GM12873 (cell line): Measurements from ENCODE around the gene FAM47E.

Experiments used
- TF ChIP-seq, protein P1 (sequence below): IDR thresholded peaks from 2 replicates; pipeline ENCODE4 v1.5.1; 2012; ENCODE audit warnings: low read depth, mild to moderate bottlenecking, moderate library complexity, low read length, control low read depth; ENCODE audit not compliant: insufficient read depth; ENCODE audit errors: missing control alignments

FAM47E gene

DNA sequence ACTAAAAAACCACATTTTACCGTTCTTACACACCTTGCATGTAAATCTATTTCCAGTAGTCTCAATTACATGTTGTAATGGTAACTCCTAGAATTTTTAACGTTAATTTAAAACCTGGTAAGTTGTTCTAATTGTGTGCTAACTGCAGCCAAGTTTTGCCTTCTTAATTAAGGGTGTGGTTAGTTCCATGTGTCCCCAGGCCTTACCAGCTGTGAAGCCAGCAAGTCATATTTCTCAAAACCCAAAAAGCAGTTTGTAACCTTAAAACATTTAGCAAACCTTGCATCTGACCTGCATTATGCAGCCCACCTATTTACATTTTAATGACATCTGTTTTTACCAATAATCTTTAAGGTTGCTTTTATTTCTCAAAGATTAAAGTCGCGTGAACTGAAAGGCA, 18.4 kb upstream of the FAM47E start:
- TF ChIP-seq, protein P1, sequence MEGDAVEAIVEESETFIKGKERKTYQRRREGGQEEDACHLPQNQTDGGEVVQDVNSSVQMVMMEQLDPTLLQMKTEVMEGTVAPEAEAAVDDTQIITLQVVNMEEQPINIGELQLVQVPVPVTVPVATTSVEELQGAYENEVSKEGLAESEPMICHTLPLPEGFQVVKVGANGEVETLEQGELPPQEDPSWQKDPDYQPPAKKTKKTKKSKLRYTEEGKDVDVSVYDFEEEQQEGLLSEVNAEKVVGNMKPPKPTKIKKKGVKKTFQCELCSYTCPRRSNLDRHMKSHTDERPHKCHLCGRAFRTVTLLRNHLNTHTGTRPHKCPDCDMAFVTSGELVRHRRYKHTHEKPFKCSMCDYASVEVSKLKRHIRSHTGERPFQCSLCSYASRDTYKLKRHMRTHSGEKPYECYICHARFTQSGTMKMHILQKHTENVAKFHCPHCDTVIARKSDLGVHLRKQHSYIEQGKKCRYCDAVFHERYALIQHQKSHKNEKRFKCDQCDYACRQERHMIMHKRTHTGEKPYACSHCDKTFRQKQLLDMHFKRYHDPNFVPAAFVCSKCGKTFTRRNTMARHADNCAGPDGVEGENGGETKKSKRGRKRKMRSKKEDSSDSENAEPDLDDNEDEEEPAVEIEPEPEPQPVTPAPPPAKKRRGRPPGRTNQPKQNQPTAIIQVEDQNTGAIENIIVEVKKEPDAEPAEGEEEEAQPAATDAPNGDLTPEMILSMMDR, result no peak

- TF ChIP-seq, protein P1, result no peak
Measured at GRCh38 chr4:76233529-76233928, 18.0 kb upstream of the FAM47E start.

DNA sequence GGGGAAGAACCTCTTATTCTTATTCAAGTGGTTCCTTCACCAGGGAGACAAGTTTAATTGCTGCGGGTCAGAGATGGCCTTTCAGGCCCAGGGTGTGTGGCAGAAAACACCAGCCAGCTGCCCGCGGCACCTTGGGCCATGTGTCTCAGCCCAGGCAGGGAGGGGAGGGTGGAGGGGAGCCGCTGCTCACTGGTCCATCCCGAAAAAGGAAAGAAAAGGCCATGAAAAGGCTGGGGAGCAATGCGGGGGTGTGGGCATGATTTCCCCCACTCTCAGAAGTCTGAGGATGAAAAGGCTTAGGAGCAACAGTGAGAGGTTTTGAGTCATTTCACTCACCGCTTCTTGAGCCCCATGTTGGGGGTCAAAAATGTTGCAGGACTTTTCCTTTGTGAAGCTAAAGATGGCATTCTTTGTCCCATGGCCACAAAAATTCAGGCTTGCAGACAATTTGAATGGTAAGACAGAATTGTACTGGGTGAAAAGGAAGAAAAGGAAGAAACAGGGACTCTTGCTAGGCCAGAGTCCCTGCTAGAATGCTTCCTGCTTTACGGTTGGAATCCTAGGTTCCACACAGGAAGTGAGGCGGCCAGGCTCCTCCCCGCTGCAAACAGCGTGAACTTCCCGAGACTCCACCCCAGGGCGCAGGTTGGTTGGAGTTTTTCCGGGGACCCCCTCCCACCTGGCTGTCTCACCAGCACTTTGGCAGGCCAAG, 17.4 kb upstream of the FAM47E start:
- TF ChIP-seq, protein P1, result no peak

- TF ChIP-seq, protein P1, result no peak
Measured at GRCh38 chr4:76234679-76235044, 16.9 kb upstream of the FAM47E start.

DNA sequence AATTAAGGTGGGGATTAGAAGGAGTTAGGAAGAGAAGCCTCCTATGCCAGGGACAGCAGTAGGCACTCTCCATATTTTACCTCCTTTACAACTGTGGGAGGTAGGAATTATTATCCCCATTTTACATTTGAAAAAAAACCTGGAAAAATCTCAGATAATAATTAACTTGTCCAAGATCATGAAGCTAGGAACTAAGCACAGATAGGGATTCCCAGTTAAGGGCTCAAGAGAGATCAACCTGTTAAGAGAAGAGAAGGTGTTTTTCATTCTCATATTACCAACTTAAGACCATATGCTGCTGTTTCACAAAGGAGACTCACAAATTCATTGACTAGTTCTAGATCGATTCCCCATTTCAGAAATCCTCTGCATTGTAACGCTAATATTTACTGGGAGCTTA, 16.1 kb upstream of the FAM47E start:
- TF ChIP-seq, protein P1, result no peak

GRCh38 chr4:76235915-76236314, 15.6 kb upstream of the FAM47E start:
- TF ChIP-seq, protein P1, result no peak

DNA sequence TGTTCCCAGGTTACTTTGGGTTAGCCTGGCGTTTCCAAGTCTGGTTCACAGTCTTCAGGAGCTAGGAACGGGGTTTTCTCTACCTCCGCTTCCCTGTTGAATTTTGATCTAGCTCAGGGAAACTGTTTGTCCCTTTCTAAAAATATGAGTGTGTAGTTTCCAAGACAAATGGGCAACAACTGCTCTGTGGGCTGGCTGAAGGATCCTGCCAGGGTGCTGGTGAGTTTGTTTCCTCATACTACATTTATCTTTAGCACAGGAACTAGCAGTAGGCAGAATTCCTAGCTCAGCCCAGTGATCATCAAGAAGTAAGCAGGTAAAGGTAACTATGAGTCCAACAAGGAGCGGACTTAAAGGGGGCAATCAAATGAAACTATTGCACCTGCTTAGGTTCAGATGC, 13.3 kb upstream of the FAM47E start:
- TF ChIP-seq, protein P1, result no peak
